HG03520 (cell line): ENCODE data around the gene MAP4K1.
A peak's percentile ranks its signal among the peaks of the same experiment; 100 is the strongest.
"Not testable (repeated sequence)": the region's sequence is repeated elsewhere in the genome, so short reads cannot be mapped to it uniquely, and the experiment has no call there.

ENCODE experiments used
- ATAC-seq: cut with Tn5 transposase; IDR thresholded peaks from one replicate; pipeline ENCODE4 v1.9.1; 2021; ENCODE audit warnings: mild to moderate bottlenecking, moderate library complexity; ENCODE audit not compliant: unreplicated experiment

Gene MAP4K1

DNA sequence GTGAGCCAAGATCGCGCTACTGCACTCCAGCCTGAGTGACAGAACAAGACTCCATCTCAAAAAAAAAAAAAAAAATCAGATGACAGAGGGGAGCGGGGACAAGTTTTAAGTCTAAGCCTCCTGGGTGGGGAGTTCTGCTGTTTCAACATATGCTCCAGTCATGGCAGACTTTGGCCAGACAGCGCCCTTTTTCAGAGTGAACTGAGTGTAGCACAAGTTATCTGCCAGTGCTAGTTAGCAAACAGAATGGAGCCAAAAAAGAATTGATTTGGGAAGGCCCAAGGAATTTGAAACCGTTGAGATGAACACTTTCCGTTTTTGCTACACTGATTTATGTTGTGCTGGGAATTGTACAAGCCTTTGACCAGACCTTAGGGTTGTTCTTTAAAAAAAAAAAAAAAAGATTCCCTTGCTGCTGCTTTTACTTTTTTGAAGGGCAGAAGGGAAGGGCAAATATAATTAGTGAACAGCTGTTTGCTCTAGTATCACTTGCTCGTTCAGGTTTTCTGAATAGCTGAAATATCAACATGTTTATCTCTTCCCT is 35.3 kb upstream of the MAP4K1 start:
- ATAC-seq = no peak

DNA sequence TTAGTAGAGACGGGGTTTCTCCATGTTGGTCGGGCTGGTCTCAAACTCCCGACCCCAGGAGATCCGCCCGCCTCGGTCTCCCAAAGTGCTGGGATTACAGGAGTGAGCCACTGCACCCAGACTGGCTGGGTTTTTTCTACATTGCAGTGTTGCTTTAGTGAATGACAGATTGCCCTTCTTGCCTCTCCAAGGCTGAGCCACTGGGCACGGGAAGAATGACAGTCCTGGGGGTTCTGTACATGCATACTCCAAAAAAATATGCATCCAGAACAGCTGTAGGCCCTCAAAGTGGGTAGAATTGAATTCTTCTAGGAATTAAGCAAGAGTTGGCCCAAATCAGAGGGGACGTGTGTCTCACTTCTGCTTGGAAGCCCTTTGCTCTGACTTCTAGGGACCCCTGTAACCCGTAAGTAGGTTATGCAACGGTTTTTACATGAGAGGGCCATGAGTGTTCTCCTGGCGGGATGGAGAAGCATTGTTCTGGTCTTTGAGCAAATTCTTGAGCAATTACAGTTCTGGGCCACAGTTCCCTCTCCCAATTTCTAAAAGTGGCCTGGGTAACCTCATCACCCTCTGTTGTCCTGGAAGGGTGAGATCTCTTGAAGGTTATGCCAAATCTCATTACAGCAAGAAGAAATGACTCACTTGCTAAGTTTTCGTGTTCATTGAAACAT is 33.3 kb upstream of the MAP4K1 start:
- ATAC-seq = no peak

DNA sequence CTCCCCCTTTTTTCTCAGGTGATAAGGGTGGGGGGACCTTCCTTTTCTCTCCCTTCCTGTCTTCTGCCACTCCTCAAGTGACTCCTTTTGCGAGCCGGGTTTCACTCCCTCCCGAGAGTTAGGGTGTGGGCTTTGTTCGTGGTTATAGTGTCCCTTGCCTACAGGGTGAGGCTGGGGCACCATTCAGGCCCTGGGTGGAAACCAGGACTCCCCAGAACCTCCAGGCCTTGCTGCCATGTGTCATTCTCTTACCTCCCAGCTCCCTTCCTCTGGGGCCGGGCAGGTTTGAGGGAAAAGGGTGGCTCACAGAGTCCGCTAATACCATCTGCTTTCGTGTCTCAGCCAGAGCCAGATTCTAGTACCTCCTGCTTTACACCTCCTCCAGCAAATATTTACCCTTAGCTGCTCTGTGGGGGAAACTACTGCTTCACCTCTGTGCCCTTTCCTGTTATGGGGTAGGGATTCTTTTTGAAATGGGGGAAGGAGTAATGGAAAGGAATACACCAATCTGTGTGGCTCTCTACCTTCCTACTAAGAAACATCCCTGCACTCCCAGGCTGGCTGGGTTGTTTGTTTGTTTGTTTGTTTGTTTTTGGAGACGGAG is 32.5 kb upstream of the MAP4K1 start:
- no peak for ATAC-seq

DNA sequence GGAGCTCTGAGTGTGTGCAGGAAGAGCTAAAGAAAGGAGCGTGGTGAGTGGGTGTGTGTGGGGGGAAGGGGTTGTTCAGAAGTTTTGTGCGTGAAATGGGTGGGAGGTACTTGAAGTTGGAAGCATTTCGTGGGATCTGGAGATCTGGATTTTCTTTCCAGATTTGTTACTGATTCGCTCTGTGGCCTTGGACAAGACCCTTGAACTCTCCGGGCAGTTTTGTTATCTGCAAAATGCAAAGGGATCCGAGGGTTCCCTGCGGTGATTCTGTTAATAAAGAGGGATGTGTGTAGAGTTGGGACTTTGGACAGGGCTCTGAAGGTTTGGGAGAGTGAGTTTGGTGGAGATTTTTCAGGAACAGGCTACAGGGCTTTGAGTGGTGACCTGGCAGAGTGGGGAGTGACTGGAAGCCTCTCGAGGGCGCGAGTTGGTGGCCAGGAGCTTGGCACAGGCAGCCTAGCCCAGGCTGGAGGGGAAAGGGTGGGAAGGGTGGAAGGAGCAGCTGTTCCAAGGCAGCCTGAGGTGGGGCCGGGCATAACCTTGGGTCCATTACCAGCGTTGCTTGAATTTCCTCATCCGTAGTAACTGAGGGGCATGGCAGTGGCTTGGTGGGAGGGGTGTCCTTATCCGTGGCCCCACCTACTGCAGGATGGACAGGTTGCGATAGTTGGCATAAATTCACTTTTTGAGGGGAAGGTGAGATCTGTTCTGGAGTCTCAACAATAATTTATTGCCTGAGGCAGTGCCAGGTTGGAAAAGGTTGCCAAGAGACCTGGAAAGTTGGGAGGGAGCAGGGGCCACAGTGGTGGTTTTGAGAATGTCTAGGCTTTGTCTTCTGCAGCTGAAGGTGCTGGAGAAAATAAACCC is 31.8 kb upstream of the MAP4K1 start:
- ATAC-seq = no peak

DNA sequence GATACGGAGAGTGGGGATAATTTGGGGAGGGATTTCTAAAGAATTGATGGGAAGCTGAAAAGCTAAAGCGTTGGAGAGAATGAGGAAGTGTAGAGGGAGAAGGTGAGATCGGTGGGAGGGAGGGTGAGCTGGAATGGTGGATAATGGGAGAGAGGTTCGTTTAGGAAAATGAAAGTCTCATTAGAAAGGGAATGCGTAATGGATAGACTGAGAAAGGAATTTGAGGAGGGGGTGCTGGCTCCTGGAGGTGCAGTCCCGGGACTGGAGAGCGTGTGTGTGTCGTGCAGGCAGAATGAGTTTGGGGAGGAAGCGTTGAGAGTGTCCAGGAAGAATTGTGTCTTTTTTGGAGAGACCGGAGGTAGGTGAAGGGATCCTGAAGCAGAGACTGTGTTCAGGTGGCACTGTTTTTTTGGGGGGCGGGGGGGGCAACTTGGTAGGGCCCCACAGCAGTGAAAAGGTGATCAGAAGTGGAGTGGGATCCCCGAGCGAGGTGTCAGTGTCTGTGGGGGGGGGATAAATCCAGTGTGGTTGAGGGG is 31.1 kb upstream of the MAP4K1 start:
- ATAC-seq = no peak

DNA sequence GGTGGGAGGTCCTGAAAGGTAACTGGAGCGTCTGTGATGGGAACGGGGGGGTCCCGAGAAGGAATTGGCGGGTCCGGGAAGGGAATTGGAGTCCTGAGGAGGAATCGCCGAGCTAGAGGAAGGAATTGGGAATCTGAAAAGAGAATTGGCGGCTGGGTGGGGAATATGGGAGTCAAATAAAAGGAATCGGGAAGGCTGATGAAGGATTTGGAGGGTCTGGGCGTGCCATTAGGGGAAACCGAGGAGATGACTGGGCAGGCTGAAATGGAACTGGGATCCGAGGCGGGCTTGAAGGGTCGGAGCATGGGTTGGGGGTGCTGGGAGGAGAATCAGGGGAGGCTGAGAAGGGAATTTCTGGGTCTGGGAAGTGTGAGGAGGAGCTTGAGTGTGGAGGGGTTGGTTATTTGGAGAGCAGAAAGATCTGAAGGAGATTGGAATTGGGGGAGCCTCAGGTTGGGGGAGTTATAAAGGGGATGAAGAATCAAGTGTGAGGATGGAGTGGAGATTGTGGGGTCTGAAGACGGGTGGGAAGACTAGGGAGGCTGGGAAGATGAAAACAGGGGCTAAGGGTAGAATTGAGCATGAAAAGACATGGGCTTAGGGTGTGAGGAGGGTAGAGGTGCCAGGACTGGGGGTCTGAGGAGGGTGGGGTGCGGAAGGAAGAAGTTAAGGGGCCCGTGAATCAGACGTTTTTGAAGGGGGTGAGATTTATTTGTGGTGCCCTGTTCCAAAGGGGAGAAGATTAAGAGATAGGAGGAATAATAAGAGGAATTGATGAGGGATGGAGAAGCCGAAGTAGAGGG is 30.4 kb upstream of the MAP4K1 start:
- ATAC-seq = no peak

DNA sequence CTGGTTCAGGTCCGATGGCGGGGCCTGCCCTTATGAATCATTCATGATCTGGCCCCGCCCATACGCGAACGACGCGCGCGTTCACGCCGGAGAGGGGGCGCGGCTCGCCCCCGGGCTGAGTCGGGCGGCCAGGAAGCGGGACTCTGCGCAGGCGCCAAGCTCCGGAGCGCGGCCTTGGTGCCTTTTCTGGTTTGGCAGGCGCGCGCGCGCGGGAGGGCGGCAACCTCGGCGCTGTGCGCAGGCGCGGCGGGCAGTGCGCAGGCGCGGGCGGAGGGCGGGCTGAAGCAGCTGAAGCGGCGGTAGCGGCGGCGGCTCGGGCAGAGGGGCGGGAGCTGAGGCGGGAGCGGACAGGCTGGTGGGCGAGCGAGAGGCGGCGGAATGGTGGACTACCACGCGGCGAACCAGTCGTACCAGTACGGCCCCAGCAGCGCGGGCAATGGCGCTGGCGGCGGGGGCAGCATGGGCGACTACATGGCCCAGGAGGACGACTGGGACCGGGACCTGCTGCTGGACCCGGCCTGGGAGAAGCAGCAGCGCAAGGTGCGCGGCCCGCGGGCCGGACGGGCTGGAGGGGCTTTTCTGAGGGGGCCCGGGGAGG is 29.7 kb upstream of the MAP4K1 start, which contains the start of gene ACTN4:
TSS of gene ACTN4 (plus strand) at position 282 of the 598 bp plus-strand sequence. CDS start at position 379, 97 bp downstream.
- peak; percentile 76 for ATAC-seq

DNA sequence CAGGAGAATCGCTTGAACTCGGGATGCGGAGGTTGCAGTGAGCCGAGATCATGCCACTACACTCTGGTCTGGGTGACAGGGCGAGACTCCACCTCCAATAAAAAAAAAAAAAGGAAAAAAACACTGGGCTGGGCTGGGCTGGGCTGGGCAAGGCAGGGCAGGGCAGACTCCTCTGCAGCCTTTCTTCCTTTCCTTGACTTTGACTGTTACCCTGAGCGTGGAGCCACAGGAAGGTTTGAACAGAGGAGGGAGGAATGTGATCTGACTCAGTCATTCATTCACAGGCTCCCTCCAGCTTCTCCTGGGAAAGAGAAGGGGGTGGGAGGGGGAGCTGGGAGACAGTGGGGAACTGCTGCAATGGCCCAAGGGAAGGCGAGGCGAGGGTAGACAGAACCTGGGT is 27.0 kb upstream of the MAP4K1 start:
- ATAC-seq = no peak

DNA sequence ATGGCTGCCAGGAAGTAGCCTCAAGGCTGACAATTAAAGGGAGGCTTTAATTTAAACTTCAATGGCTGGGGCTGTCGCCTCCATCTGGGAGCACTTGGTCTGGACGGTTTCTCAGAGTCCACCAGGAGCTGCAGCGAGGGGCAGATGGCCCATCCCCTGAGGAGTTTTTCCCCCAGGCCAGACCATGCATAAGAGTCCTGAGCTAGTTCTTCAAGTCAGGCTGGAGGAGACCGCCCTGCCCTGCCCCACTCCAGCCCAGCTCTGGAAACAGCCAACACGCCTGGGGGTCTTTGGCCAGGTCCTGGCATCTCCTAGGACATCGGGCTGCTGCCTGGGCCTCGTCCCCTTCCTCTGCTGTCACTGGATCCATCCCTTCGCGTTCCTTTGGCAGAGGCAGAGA is 24.4 kb upstream of the MAP4K1 start:
- ATAC-seq = no peak

DNA sequence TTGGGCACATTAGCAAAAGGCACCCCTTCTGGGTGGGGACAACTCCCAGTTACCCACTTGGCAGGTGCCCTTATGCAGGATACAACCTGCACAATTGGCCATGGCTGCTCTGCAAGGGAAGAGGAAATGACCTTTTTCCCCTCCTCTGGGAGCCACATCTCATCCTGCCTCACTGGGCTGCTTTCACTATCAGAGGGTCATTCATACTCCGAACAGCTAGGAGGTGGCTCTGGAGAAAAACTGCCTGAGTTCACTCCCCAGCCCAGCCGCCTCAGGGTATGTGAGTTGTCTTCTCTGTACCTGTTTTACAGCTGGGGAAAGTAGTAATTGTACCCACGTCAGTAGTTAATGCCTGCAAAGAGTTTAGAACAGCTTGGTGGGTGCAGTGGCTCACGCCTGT is 22.6 kb upstream of the MAP4K1 start:
- no peak for ATAC-seq

DNA sequence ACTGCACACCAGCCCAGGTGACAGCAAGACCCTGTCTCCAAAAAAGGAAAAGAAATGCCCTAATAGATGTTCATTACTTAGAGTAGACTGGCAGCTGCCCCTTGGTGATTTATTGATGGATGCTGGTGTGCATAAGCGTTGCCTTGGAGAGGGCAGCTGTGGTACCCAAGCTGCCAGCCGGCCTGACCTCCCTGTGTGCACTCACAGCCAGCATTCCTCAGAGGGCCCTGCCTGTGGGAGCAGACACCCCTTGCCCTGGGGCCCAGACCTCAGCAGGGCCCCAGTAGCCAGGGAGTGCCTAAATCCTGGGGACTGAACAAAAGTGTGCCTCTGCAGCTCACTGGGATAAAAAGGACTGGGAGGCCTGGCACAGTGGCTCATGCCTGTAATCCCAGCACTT is 21.9 kb upstream of the MAP4K1 start:
- ATAC-seq = no peak

DNA sequence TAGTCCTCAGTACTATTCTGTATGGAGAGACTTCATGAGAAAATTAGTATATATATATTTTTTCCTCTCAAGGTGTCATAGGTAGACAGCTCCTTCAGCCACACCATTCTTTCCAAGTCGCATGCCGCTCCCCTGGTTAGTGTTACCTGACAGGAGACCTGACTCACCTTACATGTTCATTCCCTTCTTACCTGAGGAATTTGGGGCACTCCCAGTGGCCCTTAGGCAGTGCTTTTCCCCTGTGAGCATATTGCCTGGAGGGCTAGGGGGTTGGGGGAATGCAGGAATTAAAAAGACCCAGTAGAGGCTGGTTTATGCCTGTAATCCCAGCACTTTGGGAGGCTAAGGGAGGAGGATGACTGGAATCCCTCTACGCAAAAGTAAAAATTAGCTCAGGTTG is 20.7 kb upstream of the MAP4K1 start:
- no peak for ATAC-seq

DNA sequence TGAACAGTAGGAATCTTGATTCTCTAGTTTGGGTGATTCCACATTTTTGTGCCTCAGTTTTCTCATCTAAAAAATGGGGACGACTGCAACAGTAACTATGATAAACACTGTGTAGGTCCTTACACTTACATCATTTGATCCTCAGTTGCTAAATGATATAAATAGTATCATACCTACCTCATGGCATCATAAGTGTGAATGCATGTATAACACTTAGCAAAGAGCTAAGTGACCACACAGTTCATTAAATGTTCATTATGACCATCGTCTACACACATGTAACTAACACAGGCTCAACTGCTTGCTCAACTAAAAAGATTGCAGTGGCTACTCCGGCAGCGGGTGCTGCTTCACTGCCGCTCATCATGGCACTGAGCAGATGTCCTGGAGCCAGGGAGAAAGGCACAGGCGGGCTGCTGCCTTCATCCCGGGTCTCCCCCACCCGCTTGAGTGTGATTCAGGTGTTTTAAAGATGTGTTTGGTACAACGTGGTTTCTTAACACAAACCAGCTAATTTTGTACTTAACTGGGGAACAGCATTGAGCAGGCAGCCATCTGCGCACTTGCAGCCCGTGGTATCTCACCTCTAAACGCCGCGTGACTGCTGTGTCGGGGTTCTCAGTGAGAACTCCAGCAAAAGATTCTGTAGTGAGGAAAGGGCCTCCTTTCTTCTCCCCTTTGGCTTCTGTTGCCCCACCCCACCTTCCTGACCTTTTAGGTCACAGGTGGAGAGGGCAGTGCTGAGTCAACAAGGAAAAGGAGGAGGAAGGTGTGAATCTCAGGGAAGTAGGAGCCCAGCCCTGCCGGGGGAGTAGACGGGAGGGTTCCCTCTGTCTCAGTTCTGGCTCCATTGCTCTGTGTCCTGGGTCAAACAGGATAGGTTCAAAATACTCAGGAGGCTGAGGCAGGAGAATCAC is 18.0 kb upstream of the MAP4K1 start:
- ATAC-seq = no peak

DNA sequence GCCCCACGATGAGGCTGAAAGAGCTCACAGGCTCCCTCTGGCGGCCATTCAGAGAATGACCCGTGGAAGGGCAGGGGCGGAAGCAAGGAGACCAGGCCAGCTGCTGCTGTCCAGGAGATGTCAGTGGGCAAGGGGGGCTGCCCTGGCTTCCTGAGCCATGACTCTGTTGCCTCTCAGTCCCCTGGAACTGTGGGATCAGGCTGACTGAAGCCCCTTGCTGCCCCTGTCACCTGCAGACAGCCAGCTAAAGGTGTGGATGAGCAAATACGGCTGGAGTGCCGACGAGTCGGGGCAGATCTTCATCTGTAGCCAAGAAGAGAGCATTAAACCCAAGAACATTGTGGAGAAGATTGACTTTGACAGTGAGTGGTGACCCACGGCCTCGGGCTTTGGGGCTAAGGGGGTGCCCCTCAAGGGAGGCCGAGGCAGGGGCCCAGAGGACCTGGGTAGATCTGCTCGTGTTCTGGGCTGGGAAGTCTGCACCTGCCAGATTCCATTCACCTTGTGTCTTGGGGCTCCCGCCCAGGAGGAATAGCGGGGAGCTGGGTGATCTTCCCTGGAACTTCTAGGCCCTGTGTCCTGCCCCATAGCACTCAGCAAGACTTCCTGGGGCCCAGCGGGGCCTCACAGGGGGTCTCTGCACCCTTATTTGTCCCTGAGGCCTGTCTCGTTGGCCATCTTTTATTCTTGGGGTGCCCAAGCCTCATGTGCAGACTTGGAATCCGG is 17.2 kb upstream of the MAP4K1 start:
- no peak for ATAC-seq

DNA sequence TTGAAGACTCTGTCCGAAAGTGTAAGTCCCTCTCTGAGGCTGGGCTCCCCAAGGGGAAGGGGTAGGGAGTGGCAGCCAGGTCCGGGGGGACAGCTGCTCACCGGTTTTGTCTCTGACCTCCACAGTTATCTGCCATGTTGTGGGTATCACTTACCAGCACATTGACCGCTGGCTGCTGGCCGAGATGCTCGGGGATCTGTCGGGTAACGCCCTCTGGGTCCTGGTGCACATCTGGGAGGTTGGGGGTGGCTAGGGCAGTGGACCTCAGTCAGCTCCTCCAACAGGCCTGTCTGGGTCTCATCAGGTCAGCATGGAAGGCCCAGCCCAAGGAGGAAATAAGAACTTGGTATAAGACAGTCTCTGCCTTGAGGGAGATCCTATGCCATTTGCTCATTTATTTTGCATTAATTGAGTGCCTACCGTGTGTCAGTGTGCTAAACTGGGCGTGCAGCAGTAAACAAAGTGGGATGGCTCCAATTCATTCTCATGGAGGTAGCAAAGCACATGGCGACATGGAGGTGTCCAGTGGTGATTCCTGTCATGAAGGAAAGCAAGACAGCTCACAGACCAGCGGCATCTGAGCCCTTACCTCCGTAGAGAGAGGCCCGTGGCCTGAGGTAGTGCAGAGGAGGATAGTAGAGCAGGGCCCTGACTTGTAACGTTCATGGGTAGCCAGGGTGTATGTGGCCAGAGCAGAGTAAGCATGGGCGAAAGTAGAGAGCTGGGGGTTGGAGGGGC is 14.9 kb upstream of the MAP4K1 start:
- ATAC-seq = no peak

DNA sequence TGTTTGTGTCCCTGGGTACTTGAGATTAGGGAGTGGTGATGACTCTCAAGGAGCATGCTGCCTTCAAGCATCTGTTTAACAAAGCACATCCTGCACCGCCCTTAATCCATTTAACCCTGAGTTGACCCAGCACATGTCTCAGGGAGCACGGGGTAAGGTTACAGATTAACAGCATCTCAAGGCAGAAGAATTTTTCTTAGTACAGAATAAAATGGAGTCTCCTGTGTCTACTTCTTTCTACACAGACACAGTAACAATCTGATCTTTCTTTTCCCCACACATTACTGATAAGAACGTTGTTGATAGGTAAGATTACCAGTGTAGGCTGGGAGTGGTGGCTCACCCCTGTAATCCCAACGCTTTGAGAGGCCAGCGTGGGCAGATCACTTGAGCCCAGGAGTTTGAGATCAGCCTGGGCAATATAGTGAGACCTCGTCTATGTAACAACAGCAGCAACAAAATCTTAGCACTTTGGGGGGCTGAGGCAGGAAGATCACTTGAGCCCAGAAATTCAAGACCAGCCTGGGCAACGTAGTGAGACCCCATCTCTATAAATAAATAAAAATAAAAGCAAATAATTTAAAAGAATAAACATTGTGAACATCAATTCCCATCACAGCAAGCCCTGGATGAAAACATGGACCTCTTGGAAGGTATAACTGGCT is 14.2 kb upstream of the MAP4K1 start:
- not testable (repeated sequence) for ATAC-seq

DNA sequence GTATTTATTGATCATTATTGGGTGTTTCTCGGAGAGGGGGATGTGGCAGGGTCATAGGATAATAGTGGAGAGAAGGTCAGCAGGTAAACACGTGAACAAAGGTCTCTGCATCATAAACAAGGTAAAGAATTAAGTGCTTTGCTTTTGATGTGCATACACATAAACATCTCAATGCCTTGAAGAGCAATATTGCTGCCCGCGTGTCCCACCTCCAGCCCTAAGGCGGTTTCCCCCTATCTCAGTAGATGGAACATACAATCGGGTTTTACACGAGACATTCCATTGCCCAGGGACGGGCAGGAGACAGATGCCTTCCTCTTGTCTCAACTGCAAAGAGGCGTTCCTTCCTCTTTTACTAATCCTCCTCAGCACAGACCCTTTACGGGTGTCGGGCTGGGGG is 13.5 kb upstream of the MAP4K1 start:
- ATAC-seq = not testable (repeated sequence)
